RWPE2 (cell line): ENCODE data around the gene PRMT7.

ENCODE experiments used
- ATAC-seq: fragments of 200-7000 bp; cut with Tn5 transposase; 3 replicates; pipeline ENCODE4 v1.9.1; 2021; ENCODE audit warnings: low read depth
- DNase-seq: peaks from one replicate; pipeline ENCODE4 v3.0.0-alpha.2; 2020; ENCODE audit warnings: low spot score
- H3K27ac ChIP-seq: fragments of 450-650 bp; 2 replicates; pipeline ENCODE4 v1.5.1; 2017; ENCODE audit warnings: mild to moderate bottlenecking; ENCODE audit not compliant: poor library complexity, severe bottlenecking
- H3K27me3 ChIP-seq: fragments of 250-450 bp; sonication (Bioruptor Pico); 2 replicates; pipeline ENCODE4 v1.5.1; 2021; ENCODE audit warnings: mild to moderate bottlenecking, moderate library complexity; ENCODE audit not compliant: insufficient read depth, poor library complexity, severe bottlenecking
- H3K36me3 ChIP-seq: fragments of 250-450 bp; sonication (Bioruptor Pico); 2 replicates; pipeline ENCODE4 v1.5.1; 2020; ENCODE audit warnings: low read depth, mild to moderate bottlenecking, moderate library complexity
- H3K4me1 ChIP-seq: fragments of 250-450 bp; sonication (Bioruptor Pico); 2 replicates; pipeline ENCODE4 v1.5.1; 2021; ENCODE audit warnings: mild to moderate bottlenecking, moderate library complexity; ENCODE audit not compliant: insufficient read depth, poor library complexity, severe bottlenecking
- H3K4me3 ChIP-seq: fragments of 250-450 bp; sonication (Bioruptor Pico); 2 replicates; pipeline ENCODE4 v1.5.1; 2021; ENCODE audit warnings: mild to moderate bottlenecking, moderate library complexity; ENCODE audit not compliant: severe bottlenecking
- H3K9me3 ChIP-seq: fragments of 250-450 bp; sonication (Bioruptor Pico); 2 replicates; pipeline ENCODE4 v1.5.1; 2021; ENCODE audit warnings: mild to moderate bottlenecking, moderate library complexity; ENCODE audit not compliant: severe bottlenecking
- CTCF ChIP-seq: fragments of 450-650 bp; IDR thresholded peaks from one replicate; pipeline ENCODE4 v1.5.1; 2017; ENCODE audit warnings: mild to moderate bottlenecking, moderate library complexity; ENCODE audit not compliant: poor library complexity, severe bottlenecking

The PRMT7 gene

GRCh38 chr16:68384288-68385161 lies 73.7 kb downstream of the PRMT7 start:
- no peak overlapping the region for H3K27ac ChIP-seq
- no peaks in the 10 kb centered on the region for H3K27me3 ChIP-seq
- H3K4me3 ChIP-seq, result no peak overlapping the region
- H3K9me3 ChIP-seq, result no peaks in the 10 kb centered on the region
- no peak for TF ChIP-seq CTCF
- no peak for DNase-seq
- no peaks in the 10 kb centered on the region for H3K36me3 ChIP-seq
- no peaks in the 10 kb centered on the region for H3K4me1 ChIP-seq
- ATAC-seq, result no peak

DNA sequence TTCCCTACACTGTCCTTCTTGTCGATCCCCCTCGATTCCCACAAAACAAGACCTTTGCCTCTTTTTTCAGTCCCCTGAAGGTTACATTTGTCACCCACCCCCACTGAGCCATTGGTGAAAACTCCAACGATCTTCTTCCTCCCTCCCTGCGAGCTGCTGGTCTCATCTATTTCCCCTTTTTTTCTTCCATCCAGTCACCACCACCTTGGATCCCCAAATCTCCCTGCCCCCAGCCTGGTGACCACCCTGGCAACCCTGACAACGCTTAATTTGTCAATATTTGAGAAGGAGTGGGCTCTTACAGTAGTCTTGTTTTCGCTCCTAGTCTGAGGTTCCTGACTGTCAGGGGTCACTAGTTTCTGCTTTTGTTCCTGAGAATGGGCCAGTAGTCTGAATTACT lies 74.6 kb downstream of the PRMT7 start:
- H3K9me3 ChIP-seq, result no peaks in the 10 kb centered on the region
- ATAC-seq (no peak), DNase-seq (no peak)
- no peak overlapping the region for H3K27ac ChIP-seq
- no peaks in the 10 kb centered on the region for H3K27me3 ChIP-seq
- TF ChIP-seq CTCF, result no peak
- H3K4me3 ChIP-seq, result no peak overlapping the region
- no peaks in the 10 kb centered on the region for H3K4me1 ChIP-seq
- no peaks in the 10 kb centered on the region for H3K36me3 ChIP-seq

- Histone ChIP-seq H3K9me3 (no peaks in the 10 kb centered on the region), H3K27ac (no peak overlapping the region), H3K4me1 (no peaks in the 10 kb centered on the region), H3K27me3 (no peaks in the 10 kb centered on the region), H3K36me3 (no peaks in the 10 kb centered on the region), H3K4me3 (no peak overlapping the region)
- peak; percentile 52 for DNase-seq
- no peak for TF ChIP-seq CTCF
- ATAC-seq, result no peak
Measured at GRCh38 chr16:68386628-68387027, 75.8 kb downstream of the PRMT7 start.

DNA sequence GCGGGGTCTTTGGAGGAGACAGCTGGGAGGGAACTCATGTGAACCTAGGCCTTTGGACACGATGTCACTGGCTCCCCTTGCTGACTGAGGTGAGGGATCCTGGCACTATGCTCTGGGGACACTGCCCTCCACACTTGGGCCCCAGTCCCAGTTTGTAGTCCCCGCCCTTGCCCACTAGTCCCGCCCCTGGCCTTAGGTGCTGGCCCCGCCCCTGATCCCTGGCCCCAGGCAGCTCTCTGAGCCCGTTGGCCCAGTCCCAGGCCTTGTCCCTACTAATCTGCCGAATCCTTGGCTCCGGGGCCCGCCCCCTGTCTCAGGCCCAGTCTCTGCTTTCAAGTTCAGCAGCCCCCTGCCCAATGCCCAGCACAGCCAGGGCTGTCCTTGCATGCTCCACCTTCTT lies 76.5 kb downstream of the PRMT7 start:
- no peak for TF ChIP-seq CTCF
- DNase-seq (peak; percentile 59), ATAC-seq (no peak)
- H3K9me3 ChIP-seq, result no peaks in the 10 kb centered on the region
- H3K27me3 ChIP-seq, result no peaks in the 10 kb centered on the region
- H3K27ac ChIP-seq, result no peak overlapping the region
- no peak overlapping the region for H3K4me3 ChIP-seq
- H3K36me3 ChIP-seq, result no peaks in the 10 kb centered on the region
- no peaks in the 10 kb centered on the region for H3K4me1 ChIP-seq

GRCh38 chr16:68388124-68388523 lies 77.3 kb downstream of the PRMT7 start:
- Histone ChIP-seq H3K4me3 (no peak overlapping the region), H3K36me3 (no peaks in the 10 kb centered on the region), H3K27ac (no peak overlapping the region), H3K9me3 (no peaks in the 10 kb centered on the region), H3K4me1 (no peaks in the 10 kb centered on the region), H3K27me3 (no peaks in the 10 kb centered on the region)
- TF ChIP-seq CTCF, result no peak
- no peak for DNase-seq
- ATAC-seq, result no peak
